Activated CD8-positive, alpha-beta memory T cell treated with anti-CD3 and anti-CD28 coated beads, Interleukin-2, amount 10 ng/mL, durations not matched to agents 7 days and 5 days (primary cell): ENCODE results near the gene WASF3. TPM values are rescaled to one million over a fixed set of nuclear protein-coding genes. Genes with fewer than 3 reads are reported as not detected.

Source experiments
- ATAC-seq: fragments of 150-1000 bp; cut with Tn5 transposase; one replicate; pipeline ENCODE4 v1.10.0; 2021; ENCODE audit warnings: moderate library complexity
- CTCF ChIA-PET: fragments of 350-600 bp; sonication (Branson Sonifier 250); formaldehyde crosslinking; loops from one replicate; lab custom pipeline; 2021; ENCODE audit warnings: antibody characterized with exemption; lab: Charles Lee
- DNase-seq: peaks from one replicate; pipeline ENCODE4 v3.0.0-alpha.2; 2020
- H3K27ac Mint-ChIP-seq: one replicate; pipeline ENCODE4 v1.8.0; 2021; ENCODE audit warnings: mild to moderate bottlenecking, mixed read lengths
- H3K27me3 Mint-ChIP-seq: one replicate; pipeline ENCODE4 v1.8.0; 2021; ENCODE audit warnings: mixed read lengths
- H3K36me3 Mint-ChIP-seq: one replicate; pipeline ENCODE4 v1.8.0; 2021; ENCODE audit warnings: mild to moderate bottlenecking, mixed read lengths
- H3K4me1 Mint-ChIP-seq: one replicate; pipeline ENCODE4 v1.8.0; 2021; ENCODE audit warnings: mixed read lengths
- H3K4me3 Mint-ChIP-seq: one replicate; pipeline ENCODE4 v1.8.0; 2021; ENCODE audit warnings: mild to moderate bottlenecking, moderate library complexity, mixed read lengths
- H3K9me3 Mint-ChIP-seq: one replicate; pipeline ENCODE4 v1.8.0; 2022; ENCODE audit warnings: low read depth, mixed read lengths
- total RNA-seq, 2 experiments: library from RNA; stranded (reverse); gene quantifications; one replicate each; pipeline ENCODE4 v1.2.3, GENCODE V29; 2021

Gene WASF3
- total RNA-seq, 2 experiments from 2014 or later = 0.12 TPM; not detected in 1

- Mint-ChIP-seq H3K9me3 (peaks cover 3% of the 10 kb centered on the region), H3K36me3 (no peaks in the 10 kb centered on the region), H3K27me3 (peaks cover 4% of the 10 kb centered on the region), H3K4me1 (no peaks in the 10 kb centered on the region), H3K27ac (no peak overlapping the region), H3K4me3 (no peak overlapping the region)
- CTCF ChIA-PET = no interaction called here
- DNase-seq (no peak), ATAC-seq (no peak)
Observed at GRCh38 chr13:26727633-26728032, 170.2 kb downstream of the WASF3 start.

- Mint-ChIP-seq H3K27me3 (peaks cover 5% of the 10 kb centered on the region), H3K4me1 (no peaks in the 10 kb centered on the region), H3K4me3 (no peak overlapping the region), H3K27ac (no peak overlapping the region), H3K9me3 (peaks cover 12% of the 10 kb centered on the region), H3K36me3 (no peaks in the 10 kb centered on the region)
- ATAC-seq = no peak
- DNase-seq = no peak
- CTCF ChIA-PET = no interaction called here
Observed at GRCh38 chr13:26735677-26736076, 178.2 kb downstream of the WASF3 start.

Other genes with a start within 250 kb of the WASF3 start
- gene GPR12, start 203.1 kb downstream of the WASF3 start, total RNA-seq = not detected